ENCODE results near the gene APOM.
A peak's percentile ranks its signal among the peaks of the same experiment; 100 is the strongest.

APOM gene

GRCh38 chr6:31655349-31656237 lies at the start of gene APOM:
Gene APOM, plus strand, starts transcription at chr6:31655894. Its CDS starts 73 bp downstream, at chr6:31655967.
- DNase-seq (ENCODE audit: low spot score) = no peak

GRCh38 chr6:31607317-31607716 lies 48.4 kb upstream of the APOM start:
- DNase-seq (ENCODE audit: low spot score) = no peak

- no peak for DNase-seq (ENCODE audit: low spot score)
Measured at GRCh38 chr6:31609519-31610406, 45.9 kb upstream of the APOM start.

- no peak for DNase-seq (ENCODE audit: low spot score)
Measured at GRCh38 chr6:31610968-31611367, 44.7 kb upstream of the APOM start.

GRCh38 chr6:31614075-31614619 lies 41.5 kb upstream of the APOM start:
- no peak for DNase-seq (ENCODE audit: low spot score)

- no peak for DNase-seq (ENCODE audit: low spot score)
Measured at GRCh38 chr6:31614684-31615578, 40.8 kb upstream of the APOM start, which contains the start of gene AIF1. Gene AIF1, plus strand, starts transcription at chr6:31615234. Its CDS starts 96 bp downstream, at chr6:31615330.

- no peak for DNase-seq (ENCODE audit: low spot score)
Measured at GRCh38 chr6:31615748-31616147, 39.9 kb upstream of the APOM start.

- no peak for DNase-seq (ENCODE audit: low spot score)
Measured at GRCh38 chr6:31617010-31617409, 38.7 kb upstream of the APOM start.

- DNase-seq (ENCODE audit: low spot score) = peak; percentile 99
Measured at GRCh38 chr6:31619805-31620585, 35.7 kb upstream of the APOM start.

- DNase-seq (ENCODE audit: low spot score) = peak; percentile 70
Measured at GRCh38 chr6:31620586-31621319, 34.9 kb upstream of the APOM start, which contains the start of gene PRRC2A. Gene PRRC2A, plus strand, starts transcription at chr6:31620715. Its CDS starts 2,075 bp downstream, at chr6:31622790.

- DNase-seq (ENCODE audit: low spot score) = peak; percentile 20
Measured at GRCh38 chr6:31621320-31621939, 34.3 kb upstream of the APOM start.

- no peak for DNase-seq (ENCODE audit: low spot score)
Measured at GRCh38 chr6:31621991-31622390, 33.7 kb upstream of the APOM start.

- no peak for DNase-seq (ENCODE audit: low spot score)
Measured at GRCh38 chr6:31622684-31623091, 33.0 kb upstream of the APOM start.

- DNase-seq (ENCODE audit: low spot score) = no peak
Measured at GRCh38 chr6:31624070-31624469, 31.6 kb upstream of the APOM start.

GRCh38 chr6:31626952-31627351 lies 28.7 kb upstream of the APOM start:
- DNase-seq (ENCODE audit: low spot score) = no peak

- no peak for DNase-seq (ENCODE audit: low spot score)
Measured at GRCh38 chr6:31627690-31628287, 27.9 kb upstream of the APOM start.

- DNase-seq (ENCODE audit: low spot score) = no peak
Measured at GRCh38 chr6:31629014-31629413, 26.7 kb upstream of the APOM start.

GRCh38 chr6:31630177-31630934 lies 25.3 kb upstream of the APOM start:
- no peak for DNase-seq (ENCODE audit: low spot score)

Data from hematopoietic multipotent progenitor cell treated with erythropoietin and hydrocortisone succinate and interleukin-3 and kit ligand, for 15 days (in vitro differentiated cells).